GM12878 (cell line): ENCODE results near the gene ACVR2A.

Experiments
- BCL11A ChIP-seq: IDR thresholded peaks from 2 replicates; pipeline ENCODE4 v1.6.1; 2011; ENCODE audit warnings: low read depth, low read length
- BHLHE40 ChIP-seq, 2 experiments: fragments of 450-650 bp in 1 of 2; IDR thresholded peaks; 2 replicates each; pipeline ENCODE4 v1.6.1; 2011 to 2017; ENCODE audit warnings: low read depth in 2 of 2, borderline replicate concordance in 1 of 2, improper control_type of control experiment in 1 of 2, low read length in 1 of 2, mild to moderate bottlenecking in 1 of 2
- BRCA1 ChIP-seq: IDR thresholded peaks from 2 replicates; pipeline ENCODE4 v1.6.1; 2011; ENCODE audit warnings: low read depth, low read length, improper control_type of control experiment
- CHD1 ChIP-seq: IDR thresholded peaks from 2 replicates; pipeline ENCODE4 v1.6.1; 2012; ENCODE audit warnings: low read depth, low read length, improper control_type of control experiment
- CTCF ChIP-seq, 3 experiments: IDR thresholded peaks in 2 of 3; conservative IDR thresholded peaks in 1 of 3; 2 replicates each; pipeline ENCODE4 v1.5.1; 2011; ENCODE audit warnings: low read depth in 3 of 3, low read length in 3 of 3, mild to moderate bottlenecking in 3 of 3, control low read depth in 2 of 3, moderate library complexity in 2 of 3, inconsistent platforms in 1 of 3, mixed read lengths in 1 of 3; ENCODE audit not compliant: control insufficient read depth in 2 of 3, insufficient read depth in 1 of 3; ENCODE audit errors: extremely low read depth in 1 of 3
- KAT2A ChIP-seq: conservative IDR thresholded peaks from 2 replicates; pipeline ENCODE4 v1.6.1; 2011; ENCODE audit warnings: low read depth, low read length; ENCODE audit not compliant: control insufficient read depth
- MAX ChIP-seq: IDR thresholded peaks from 2 replicates; pipeline ENCODE4 v1.6.1; 2012; ENCODE audit warnings: low read depth, low read length, improper control_type of control experiment
- NRF1 ChIP-seq: conservative IDR thresholded peaks from 2 replicates; pipeline ENCODE4 v1.6.1; 2011; ENCODE audit warnings: mild to moderate bottlenecking, low read depth, low read length, improper control_type of control experiment
- SIX5 ChIP-seq: IDR thresholded peaks from 2 replicates; pipeline ENCODE4 v1.6.1; 2011; ENCODE audit warnings: mild to moderate bottlenecking, low read depth, low read length, moderate library complexity; ENCODE audit not compliant: severe bottlenecking
- SKIL ChIP-seq: fragments of 450-650 bp; IDR thresholded peaks from 2 replicates; pipeline ENCODE4 v1.6.1; 2017; ENCODE audit warnings: mild to moderate bottlenecking, low read depth, inconsistent platforms; ENCODE audit not compliant: poor library complexity, severe bottlenecking
- STAT3 ChIP-seq: IDR thresholded peaks from 2 replicates; pipeline ENCODE4 v1.6.1; 2011; ENCODE audit warnings: low read depth, low read length, improper control_type of control experiment
- SUZ12 ChIP-seq: fragments of 200-600 bp; sonication (generic); IDR thresholded peaks from one replicate; pipeline ENCODE4 v1.6.1; 2018; ENCODE audit warnings: antibody characterized with exemption, mild to moderate bottlenecking; ENCODE audit not compliant: unreplicated experiment
- YY1 ChIP-seq: IDR thresholded peaks from 2 replicates; pipeline ENCODE4 v1.6.1; 2011; ENCODE audit warnings: low read depth, mild to moderate bottlenecking, low read length
- ZNF24 ChIP-seq: fragments of 450-650 bp; IDR thresholded peaks from 2 replicates; pipeline ENCODE4 v1.6.1; 2017; ENCODE audit warnings: antibody characterized with exemption, mild to moderate bottlenecking

DNA sequence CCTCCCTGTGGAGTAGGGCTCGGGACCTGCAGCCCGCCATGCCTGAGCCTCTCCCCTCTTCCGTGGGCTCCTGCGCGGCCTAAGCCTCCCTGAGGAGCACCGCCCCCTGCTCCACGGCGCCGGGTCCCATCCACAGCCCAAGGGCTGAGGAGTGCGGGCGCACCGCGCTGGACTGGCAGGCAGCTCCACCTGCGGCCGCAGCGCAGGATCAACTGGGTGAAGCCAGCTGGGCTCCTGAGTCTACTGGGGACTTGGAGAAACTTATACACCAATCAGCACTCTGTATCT is 17.8 kb upstream of the ACVR2A start:
- TF ChIP-seq BHLHE40 (IDR thresholded peaks at IDR 0.05; ENCODE audit: borderline replicate concordance in 1 of 2, low read depth in 2 of 2, low read length in 1 of 2), result no peak
- TF ChIP-seq MAX, result no peak
- TF ChIP-seq CTCF (IDR thresholded peaks at IDR 0.05 in 2 of 3, conservative IDR thresholded peaks at IDR 0.05 in 1 of 3; ENCODE audit: control insufficient read depth in 2 of 3, extremely low read depth in 1 of 3, insufficient read depth in 1 of 3, low read depth in 3 of 3, low read length in 3 of 3), result no peak
- TF ChIP-seq SKIL, result no peak
- no peak for TF ChIP-seq ZNF24
- no peak for TF ChIP-seq BCL11A
- TF ChIP-seq SUZ12, result no peak
- no peak for TF ChIP-seq BRCA1
- TF ChIP-seq STAT3, result no peak
- no peak for TF ChIP-seq YY1
- TF ChIP-seq NRF1, result no peak
- no peak for TF ChIP-seq SIX5
- no peak for TF ChIP-seq KAT2A
- TF ChIP-seq CHD1, result no peak
